GM19438 (cell line): ENCODE results near the gene ERP27.

ENCODE experiments used
- ATAC-seq: cut with Tn5 transposase; IDR thresholded peaks from one replicate; pipeline ENCODE4 v1.9.1; 2021; ENCODE audit warnings: low read depth; ENCODE audit not compliant: unreplicated experiment

ERP27 gene

GRCh38 chr12:14942196-14942931 lies 4.0 kb upstream of the ERP27 start:
- ATAC-seq = no peak

GRCh38 chr12:14941369-14941768 lies 3.0 kb upstream of the ERP27 start:
- ATAC-seq = no peak

GRCh38 chr12:14937689-14938088 lies 648 bp downstream of the ERP27 start:
- no peak for ATAC-seq

GRCh38 chr12:14937014-14937413 lies 1.3 kb downstream of the ERP27 start:
- ATAC-seq = no peak

- ATAC-seq = no peak
Observed at GRCh38 chr12:14936224-14936861, 2.0 kb downstream of the ERP27 start.

- no peak for ATAC-seq
Observed at GRCh38 chr12:14935031-14935430, 3.3 kb downstream of the ERP27 start.

GRCh38 chr12:14934511-14934910 lies 3.8 kb downstream of the ERP27 start:
- no peak for ATAC-seq

- ATAC-seq = no peak
Observed at GRCh38 chr12:14931791-14932560, 6.4 kb downstream of the ERP27 start.

- no peak for ATAC-seq
Observed at GRCh38 chr12:14931359-14931758, 7.0 kb downstream of the ERP27 start.

GRCh38 chr12:14930299-14930698 lies 8.0 kb downstream of the ERP27 start:
- no peak for ATAC-seq

GRCh38 chr12:14928931-14929330 lies 9.4 kb downstream of the ERP27 start:
- no peak for ATAC-seq

GRCh38 chr12:14927267-14927666 lies 11.1 kb downstream of the ERP27 start:
- no peak for ATAC-seq

- ATAC-seq = no peak
Observed at GRCh38 chr12:14924541-14924940, 13.8 kb downstream of the ERP27 start.

- ATAC-seq = no peak
Observed at GRCh38 chr12:14923944-14924343, 14.4 kb downstream of the ERP27 start.

- no peak for ATAC-seq
Observed at GRCh38 chr12:14921218-14921617, 17.1 kb downstream of the ERP27 start.

GRCh38 chr12:14920475-14921126 lies 17.7 kb downstream of the ERP27 start:
- no peak for ATAC-seq

- no peak for ATAC-seq
Observed at GRCh38 chr12:14919455-14919854, 18.9 kb downstream of the ERP27 start.

- no peak for ATAC-seq
Observed at GRCh38 chr12:14915736-14916135, 22.6 kb downstream of the ERP27 start.

- ATAC-seq = no peak
Observed at GRCh38 chr12:14913381-14913781, 25.0 kb downstream of the ERP27 start.

GRCh38 chr12:14911131-14911530 lies 27.2 kb downstream of the ERP27 start:
- ATAC-seq = no peak
